Raji (cell line): ENCODE data around the gene PRKAR2A.

Experiments used
- POLR2A ChIP-seq: IDR thresholded peaks from 2 replicates; pipeline ENCODE4 v1.6.1; 2011; ENCODE audit warnings: low read depth, low read length, control low read depth; ENCODE audit not compliant: insufficient read depth

PRKAR2A gene

DNA sequence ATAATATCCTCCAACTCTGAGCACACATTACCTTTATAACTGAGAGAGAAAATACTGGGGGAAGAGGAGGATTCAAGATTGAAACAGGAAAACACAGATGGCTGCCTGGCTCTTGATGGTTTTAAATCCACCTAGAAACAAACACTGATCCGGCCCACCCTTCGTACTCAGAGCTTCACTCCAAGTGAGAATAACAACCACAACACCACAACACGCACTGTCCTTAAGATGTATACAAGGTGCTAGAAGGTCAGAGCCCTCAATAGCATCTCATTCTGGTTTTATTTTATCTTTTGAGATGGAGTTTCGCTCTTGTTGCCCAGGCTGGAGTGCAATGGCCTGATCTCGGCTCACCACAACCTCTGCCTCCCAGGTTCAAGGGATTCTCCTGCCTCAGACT, 140.5 kb downstream of the PRKAR2A start:
- no peak for TF ChIP-seq POLR2A

DNA sequence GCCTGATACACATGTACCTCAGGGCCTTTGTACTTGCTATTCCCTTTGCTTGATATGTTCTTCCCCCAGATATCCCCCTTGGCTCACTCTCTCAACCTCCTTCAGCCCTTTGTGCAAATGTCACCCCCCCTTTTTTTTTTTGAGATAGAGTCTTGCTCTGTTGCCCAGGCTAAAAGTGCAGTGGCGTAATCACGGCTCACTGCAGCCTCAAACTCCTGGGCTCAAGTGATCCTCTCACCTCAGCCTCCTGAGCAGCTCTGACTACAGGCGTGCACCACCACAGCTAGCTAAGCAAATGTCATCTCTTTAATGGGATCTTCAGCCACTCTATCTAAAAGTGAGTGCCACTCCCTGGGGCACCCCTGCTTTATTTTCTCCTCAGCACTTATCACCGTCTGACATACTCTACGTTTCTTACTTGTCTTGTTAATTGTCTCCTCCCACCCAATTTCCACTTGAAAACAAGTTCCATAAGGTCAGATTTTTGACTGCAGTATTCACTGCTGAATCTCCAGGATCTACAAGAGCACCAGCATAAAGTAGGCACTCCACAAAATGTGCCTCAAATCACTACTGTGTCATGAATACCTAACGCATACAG, 145.3 kb downstream of the PRKAR2A start:
- no peak for TF ChIP-seq POLR2A

DNA sequence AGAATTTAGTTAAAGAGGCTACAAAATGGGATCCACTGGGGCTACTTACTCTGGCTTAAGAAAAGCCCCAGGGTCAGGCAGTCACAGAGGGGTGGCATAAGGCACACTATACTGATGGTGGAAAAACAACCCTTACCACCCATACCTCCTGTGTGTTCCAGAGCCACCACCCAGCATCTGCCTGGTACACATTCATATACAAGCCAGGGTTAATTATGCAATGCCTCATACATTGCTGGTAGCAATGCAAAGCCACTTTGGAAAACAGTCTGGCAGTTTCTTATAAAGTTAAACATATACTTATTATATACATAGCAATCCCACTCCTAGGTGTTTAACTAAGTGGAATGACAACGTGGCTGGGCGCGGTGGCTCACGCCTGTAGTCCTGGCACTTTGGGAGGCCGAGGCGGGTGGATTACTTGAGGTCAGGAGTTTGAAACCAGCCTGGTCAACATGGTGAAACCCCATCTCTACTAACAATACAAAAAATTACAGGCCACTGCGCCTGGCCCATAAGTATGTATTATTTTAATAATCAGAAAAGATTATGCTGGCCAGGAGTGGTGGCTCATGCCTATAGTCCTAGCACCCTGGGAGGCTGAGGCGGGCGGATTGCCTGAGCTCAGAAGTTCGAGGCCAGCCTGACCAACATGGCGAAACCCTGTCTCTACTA, 146.8 kb downstream of the PRKAR2A start:
- TF ChIP-seq POLR2A: no peak

DNA sequence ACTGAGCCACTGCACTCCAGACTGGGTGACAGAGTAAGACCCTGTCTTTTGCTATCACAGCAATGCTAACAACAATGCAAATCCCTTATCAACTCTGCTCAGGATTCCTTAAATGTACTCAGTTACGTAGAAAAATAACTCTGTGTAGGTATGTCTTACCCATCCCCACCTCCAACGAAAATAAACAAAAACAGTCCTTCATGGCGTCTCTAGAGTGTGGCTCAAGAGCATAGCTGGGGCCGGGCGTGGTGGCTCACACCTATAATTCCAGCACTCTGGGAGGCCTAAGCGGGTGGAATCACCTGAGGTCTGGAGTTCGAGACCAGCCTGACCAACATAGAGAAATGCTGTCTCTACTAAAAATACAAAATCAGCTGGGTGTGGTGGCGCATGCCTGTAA, 148.8 kb downstream of the PRKAR2A start:
- TF ChIP-seq POLR2A: no peak

DNA sequence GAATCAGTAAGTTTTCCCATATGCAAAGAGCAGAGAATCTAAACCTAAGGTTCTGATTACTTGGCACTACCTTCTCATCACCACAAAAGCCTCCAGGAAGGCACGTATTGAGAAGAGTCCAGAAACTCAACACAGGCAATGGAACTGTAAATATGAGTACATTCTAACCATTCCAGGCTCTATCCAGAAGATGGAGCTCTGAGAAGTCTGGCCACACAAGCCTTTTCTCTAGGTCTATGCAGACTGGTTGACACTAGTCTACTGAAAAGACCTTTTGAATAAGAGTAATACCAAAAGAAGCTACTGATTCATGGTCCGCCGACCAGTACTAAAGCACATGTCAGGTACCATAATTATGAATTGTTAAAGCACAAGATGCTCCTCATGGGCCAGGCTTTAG, 149.7 kb downstream of the PRKAR2A start:
- no peak for TF ChIP-seq POLR2A

DNA sequence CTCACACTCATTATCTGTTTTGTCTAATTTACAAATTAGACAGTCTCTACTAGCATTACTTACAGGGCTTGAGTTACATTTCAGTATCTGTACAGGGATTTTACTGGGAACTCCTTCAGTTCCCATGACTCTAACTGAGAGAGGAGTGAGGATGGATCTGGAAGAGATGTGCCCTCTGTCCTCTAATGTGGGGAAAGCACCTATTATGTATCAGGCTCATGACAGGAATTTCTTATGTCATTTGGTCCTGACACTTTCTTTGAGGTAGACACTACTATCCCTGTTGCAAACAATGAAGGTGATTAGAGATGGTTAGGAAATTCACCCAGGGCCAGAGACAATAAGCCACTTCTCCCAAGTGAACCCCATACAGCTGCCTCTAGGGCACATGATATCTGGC, 151.1 kb downstream of the PRKAR2A start:
- no peak for TF ChIP-seq POLR2A
